Stimulated activated CD8-positive, alpha-beta memory T cell treated with anti-CD3 and anti-CD28 coated beads, Interleukin-7, amount 100 ng/mL, for 4 hours (primary cell): ENCODE data around the gene WDR82.
A peak's percentile ranks its signal among the peaks of the same experiment; 100 is the strongest.

ENCODE experiments used
- DNase-seq, 2 donors: peaks; one replicate each; pipeline ENCODE4 v3.0.0-alpha.2; 2020; ENCODE audit warnings: low read depth in 2 of 2

Gene WDR82

GRCh38 chr3:52223449-52224408 is 54.7 kb downstream of the WDR82 start:
- no peak for DNase-seq

GRCh38 chr3:52222319-52223221 is 55.9 kb downstream of the WDR82 start:
- DNase-seq = no peak

DNA sequence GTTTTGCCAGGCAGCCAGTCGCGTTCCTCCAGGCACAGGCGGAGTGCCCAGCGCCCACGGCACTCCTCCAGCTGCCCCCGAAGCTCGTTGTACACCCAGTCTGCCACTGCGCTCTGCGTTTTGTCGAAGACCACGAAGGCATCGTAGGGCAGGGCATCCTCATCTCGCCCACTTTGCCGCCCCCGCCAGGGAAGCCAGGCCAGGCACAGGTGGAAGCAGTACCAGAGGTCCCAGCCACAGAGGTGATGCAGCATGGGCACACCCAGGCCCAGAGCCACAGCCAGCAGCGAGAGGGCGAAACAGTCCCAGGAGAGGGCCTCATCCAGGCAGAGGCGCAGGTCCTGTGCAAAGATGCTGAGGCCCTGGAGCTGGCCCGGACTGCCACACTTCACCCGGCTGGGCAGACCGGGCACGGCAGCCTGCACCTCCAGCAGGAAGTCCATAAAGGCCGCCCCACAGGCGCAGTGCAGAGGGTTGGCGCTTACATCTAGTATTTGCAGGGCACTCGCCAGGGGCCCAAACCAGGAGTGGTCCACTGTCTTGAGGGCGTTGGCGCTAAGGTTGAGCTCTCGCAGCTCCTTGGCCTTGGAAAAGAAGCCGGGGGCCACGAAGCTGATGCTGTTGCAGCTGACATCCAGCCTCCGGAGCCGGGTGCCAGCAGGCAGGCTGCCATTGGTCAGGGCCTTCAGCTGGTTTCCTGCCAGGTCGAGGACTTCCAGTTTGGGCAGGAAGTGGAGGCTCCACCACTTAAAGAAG is 56.7 kb downstream of the WDR82 start:
- no peak for DNase-seq

GRCh38 chr3:52221141-52221562 is 57.3 kb downstream of the WDR82 start:
- no peak for DNase-seq

DNA sequence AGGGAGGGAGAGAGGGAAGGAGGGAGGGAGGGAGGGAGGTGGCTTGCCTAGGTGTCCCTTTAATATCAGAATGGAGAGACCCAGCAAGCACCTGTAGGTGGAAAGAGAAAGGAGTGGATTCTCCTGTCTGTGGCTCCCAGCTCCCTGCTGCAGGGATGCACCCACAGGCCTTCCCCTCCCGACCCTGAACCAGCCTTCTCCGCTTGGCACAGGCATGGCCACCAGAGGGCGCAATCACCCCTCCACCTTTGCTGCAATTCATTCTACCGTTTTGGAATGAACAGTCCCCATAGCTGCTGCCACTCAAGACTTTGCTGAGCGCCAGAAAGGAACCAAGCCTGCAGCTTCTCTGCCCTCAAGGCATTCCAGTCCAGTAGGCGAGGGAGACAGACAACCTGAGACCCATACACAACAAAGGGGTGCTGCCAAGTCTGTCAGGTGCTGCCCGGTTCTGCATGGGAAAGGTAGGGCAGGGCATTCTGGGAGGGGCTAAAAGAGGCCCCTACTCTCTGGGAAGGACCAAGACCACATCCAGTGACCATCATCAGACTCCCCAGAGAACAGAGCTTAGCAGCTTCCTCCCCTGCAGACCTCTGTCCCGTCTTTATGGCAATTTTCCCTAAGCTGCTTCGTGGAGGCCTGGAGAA is 57.9 kb downstream of the WDR82 start:
- DNase-seq = peak; percentile 72 to 76

DNA sequence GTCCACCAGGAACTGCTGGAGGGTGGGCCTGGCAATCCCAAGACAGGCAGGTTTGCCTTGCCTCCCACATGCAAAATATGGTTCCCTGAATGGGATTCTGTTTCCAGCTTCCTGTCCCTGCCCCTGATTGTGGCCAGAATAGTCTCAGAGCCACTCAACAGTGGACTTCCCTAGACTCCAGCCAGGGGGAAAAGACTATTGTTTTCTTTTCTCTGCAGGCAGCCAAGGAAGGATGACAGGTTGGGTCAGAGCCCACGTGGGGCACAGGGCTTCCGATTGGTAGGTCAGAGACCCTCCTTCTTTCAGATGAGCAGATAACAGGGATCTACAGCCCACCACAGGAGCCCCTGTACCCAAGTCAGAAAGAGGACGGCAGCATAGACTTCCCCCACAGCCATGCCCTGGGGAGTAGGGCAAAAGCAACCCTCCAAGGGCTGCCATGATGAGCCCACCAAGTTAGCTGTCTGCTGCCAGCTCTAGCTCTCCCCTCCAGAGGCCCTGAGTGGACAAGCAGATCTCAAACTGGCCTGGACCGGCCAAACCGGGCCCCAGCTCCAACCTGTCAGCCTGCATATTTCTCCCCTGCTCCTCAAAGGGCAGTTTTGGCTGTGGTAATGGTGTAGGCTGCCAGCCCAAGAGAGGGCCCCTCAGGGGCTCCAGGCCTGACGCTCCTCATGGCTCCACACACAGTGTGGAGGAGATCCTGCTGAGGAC is 59.4 kb downstream of the WDR82 start:
- no peak for DNase-seq

GRCh38 chr3:52218454-52218853 is 60.0 kb downstream of the WDR82 start:
- no peak for DNase-seq

GRCh38 chr3:52218026-52218425 is 60.4 kb downstream of the WDR82 start:
- DNase-seq = no peak

- no peak for DNase-seq
Observed at GRCh38 chr3:52217409-52217805, 61.0 kb downstream of the WDR82 start.

- peak; percentile 52 to 55 for DNase-seq
Observed at GRCh38 chr3:52216585-52217408, 61.7 kb downstream of the WDR82 start.

- no peak for DNase-seq
Observed at GRCh38 chr3:52215351-52215750, 63.1 kb downstream of the WDR82 start.

DNA sequence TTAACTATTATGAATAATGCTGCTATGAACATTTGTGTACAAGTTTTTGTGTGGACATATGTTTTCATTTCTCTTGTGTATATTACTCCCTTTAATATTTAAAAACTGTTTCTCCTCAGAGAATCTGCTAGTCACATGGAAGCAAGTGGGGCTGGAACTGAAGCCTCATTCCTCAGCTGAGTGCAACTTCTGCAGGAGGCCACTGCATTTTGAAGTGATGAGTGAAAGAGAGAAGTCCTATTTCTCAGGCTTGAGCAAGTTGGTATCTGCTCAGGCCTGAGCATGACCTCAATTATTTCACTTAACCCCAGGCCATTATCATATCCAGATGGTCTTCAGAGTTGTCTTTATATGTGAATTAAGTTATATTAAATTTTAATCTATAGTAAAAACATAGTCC is 64.5 kb downstream of the WDR82 start:
- DNase-seq = no peak

GRCh38 chr3:52213005-52213404 is 65.4 kb downstream of the WDR82 start:
- no peak for DNase-seq

DNA sequence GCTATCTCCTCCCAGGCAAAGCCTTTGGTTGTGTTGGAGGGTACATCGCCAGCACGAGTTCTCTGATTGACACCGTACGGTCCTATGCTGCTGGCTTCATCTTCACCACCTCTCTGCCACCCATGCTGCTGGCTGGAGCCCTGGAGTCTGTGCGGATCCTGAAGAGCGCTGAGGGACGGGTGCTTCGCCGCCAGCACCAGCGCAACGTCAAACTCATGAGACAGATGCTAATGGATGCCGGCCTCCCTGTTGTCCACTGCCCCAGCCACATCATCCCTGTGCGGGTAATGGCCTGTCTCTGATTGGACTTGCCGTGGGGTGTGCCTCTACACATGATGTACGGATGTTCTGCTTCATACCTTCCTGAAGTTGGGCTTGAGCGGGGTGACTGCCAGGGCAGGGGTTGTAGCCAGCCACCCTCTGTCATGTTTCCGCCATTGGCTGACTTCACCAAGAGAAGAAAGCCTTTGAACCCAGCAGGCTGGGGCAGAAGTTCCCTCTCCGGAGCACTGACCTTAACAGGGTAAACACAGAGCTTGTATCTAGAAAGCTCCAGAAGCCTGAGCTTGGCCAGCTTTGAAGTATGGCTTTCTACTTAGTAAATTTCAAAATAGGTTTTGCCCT is 67.1 kb downstream of the WDR82 start:
- DNase-seq = no peak

- DNase-seq = no peak
Observed at GRCh38 chr3:52210550-52211046, 67.9 kb downstream of the WDR82 start.

GRCh38 chr3:52210037-52210436 is 68.4 kb downstream of the WDR82 start:
- DNase-seq = no peak

DNA sequence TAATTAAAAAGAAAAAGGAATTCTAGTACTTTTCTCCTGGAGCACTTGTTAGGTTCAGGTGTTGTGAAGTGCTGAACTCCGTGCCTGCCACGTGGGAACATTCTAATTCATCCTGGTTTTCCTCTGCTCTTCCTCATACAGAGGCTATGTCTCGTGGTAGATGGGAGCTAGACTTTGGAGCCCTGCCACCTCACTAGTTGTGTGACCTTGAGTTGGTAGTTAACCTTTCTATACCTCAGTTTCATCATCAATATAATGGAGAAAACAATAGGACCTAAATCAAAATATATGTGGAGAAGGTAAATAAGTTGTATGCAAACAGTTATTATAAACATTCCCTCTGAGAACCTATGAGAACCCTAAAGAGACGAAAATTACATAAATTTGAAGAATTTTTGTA is 69.9 kb downstream of the WDR82 start:
- no peak for DNase-seq

GRCh38 chr3:52205727-52206372 is 72.6 kb downstream of the WDR82 start:
- no peak for DNase-seq
